Stimulated activated CD8-positive, alpha-beta memory T cell treated with anti-CD3 and anti-CD28 coated beads, Interleukin-4, amount 100 ng/mL, for 1 hour (primary cell): Measurements from ENCODE around the gene KMT2D.
A peak's percentile ranks its signal among the peaks of the same experiment; 100 is the strongest.
"Not testable (repeated sequence)": the region's sequence is repeated elsewhere in the genome, so short reads cannot be mapped to it uniquely, and the experiment has no call there.

Source experiments
- DNase-seq, 2 donors: peaks; one replicate each; pipeline ENCODE4 v3.0.0-alpha.2; 2020; ENCODE audit warnings: low read depth in 2 of 2, low spot score in 1 of 2

Gene KMT2D

GRCh38 chr12:49089821-49090773, 29.5 kb upstream of the KMT2D start:
- DNase-seq = no peak

GRCh38 chr12:49088932-49089330, 28.3 kb upstream of the KMT2D start:
- DNase-seq = no peak

- DNase-seq = peak in 1 of 2 donors; percentile 49
These were observed 27.7 kb upstream of the KMT2D start for GRCh38 chr12:49088150-49088931.

GRCh38 chr12:49086116-49086515, 25.5 kb upstream of the KMT2D start:
- no peak for DNase-seq

- DNase-seq = no peak
These were observed 23.8 kb upstream of the KMT2D start for GRCh38 chr12:49084438-49084837.

GRCh38 chr12:49079793-49080192, 19.2 kb upstream of the KMT2D start:
- no peak for DNase-seq

- DNase-seq = no peak
These were observed 10.4 kb upstream of the KMT2D start for GRCh38 chr12:49070971-49071370.

GRCh38 chr12:49069507-49070346, 9.1 kb upstream of the KMT2D start, which contains the start of gene RHEBL1:
Gene RHEBL1, minus strand, starts transcription at chr12:49069979. Its CDS starts 194 bp downstream, at chr12:49069785.
- peak; percentile 91 to 97 for DNase-seq

GRCh38 chr12:49068879-49069506, 8.4 kb upstream of the KMT2D start:
- no peak for DNase-seq

GRCh38 chr12:49066120-49066519, 5.5 kb upstream of the KMT2D start:
- no peak for DNase-seq

- no peak for DNase-seq
These were observed 4.2 kb upstream of the KMT2D start for GRCh38 chr12:49064767-49065152.

GRCh38 chr12:49061916-49062315, 1.3 kb upstream of the KMT2D start:
- not testable (repeated sequence) for DNase-seq

GRCh38 chr12:49061157-49061650, 610 bp upstream of the KMT2D start:
- DNase-seq = no peak

- no peak for DNase-seq
These were observed 1.1 kb downstream of the KMT2D start for GRCh38 chr12:49059299-49060171.

GRCh38 chr12:49059045-49059298, 1.6 kb downstream of the KMT2D start:
- DNase-seq = no peak

- no peak for DNase-seq
These were observed 2.1 kb downstream of the KMT2D start for GRCh38 chr12:49058366-49059044.

- no peak for DNase-seq
These were observed 2.7 kb downstream of the KMT2D start for GRCh38 chr12:49057888-49058287.

- peak; percentile 23 to 28 for DNase-seq
These were observed 4.4 kb downstream of the KMT2D start for GRCh38 chr12:49055978-49056754.
